WTC11 (cell line): Measurements from ENCODE around the gene TM9SF1.

ENCODE experiments used
- AR ChIP-seq: fragments of 250-450 bp; sonication (Bioruptor Pico); IDR thresholded peaks from 2 replicates; pipeline ENCODE4 v1.9.0; 2021; ENCODE audit warnings: mild to moderate bottlenecking
- ATF2 ChIP-seq: sonication (generic); formaldehyde crosslinking; IDR thresholded peaks from 2 replicates; pipeline ENCODE4 v1.8.1; 2022; ENCODE audit warnings: low read depth, missing genetic modification reagents, borderline replicate concordance
- CTCF ChIP-seq: fragments of 200-600 bp; IDR thresholded peaks from 2 replicates; pipeline ENCODE4 v1.8.0; 2022; ENCODE audit warnings: antibody characterized with exemption
- FOXJ3 ChIP-seq: sonication (generic); formaldehyde crosslinking; IDR thresholded peaks from 2 replicates; pipeline ENCODE4 v1.9.0; 2021; ENCODE audit warnings: missing genetic modification reagents, mild to moderate bottlenecking, borderline replicate concordance
- FOXK1 ChIP-seq: sonication (generic); formaldehyde crosslinking; IDR thresholded peaks from 2 replicates; pipeline ENCODE4 v1.8.0; 2022; ENCODE audit warnings: mild to moderate bottlenecking, moderate library complexity, missing genetic modification reagents
- GABPB1 ChIP-seq: sonication (generic); formaldehyde crosslinking; IDR thresholded peaks from 2 replicates; pipeline ENCODE4 v1.8.1; 2023; ENCODE audit warnings: mild to moderate bottlenecking, missing genetic modification reagents
- GTF2I ChIP-seq: fragments of 250-450 bp; sonication (Bioruptor Pico); conservative IDR thresholded peaks from 2 replicates; pipeline ENCODE4 v1.4.0; 2021; ENCODE audit warnings: mild to moderate bottlenecking
- KAT7 ChIP-seq: sonication (generic); formaldehyde crosslinking; IDR thresholded peaks from 2 replicates; pipeline ENCODE4 v1.8.1; 2023; ENCODE audit warnings: missing genetic modification reagents, mild to moderate bottlenecking, borderline replicate concordance
- MAX ChIP-seq: sonication (generic); formaldehyde crosslinking; IDR thresholded peaks from 2 replicates; pipeline ENCODE4 v1.8.0; 2022; ENCODE audit warnings: mild to moderate bottlenecking, missing genetic modification reagents
- NFE2L1 ChIP-seq: sonication (generic); formaldehyde crosslinking; IDR thresholded peaks from 2 replicates; pipeline ENCODE4 v1.8.1; 2023; ENCODE audit warnings: missing genetic modification reagents
- TCF7 ChIP-seq: sonication (generic); formaldehyde crosslinking; IDR thresholded peaks from 2 replicates; pipeline ENCODE4 v1.8.0; 2022; ENCODE audit warnings: mild to moderate bottlenecking, low read depth, missing genetic modification reagents, moderate library complexity
- TP53 ChIP-seq: sonication (generic); formaldehyde crosslinking; IDR thresholded peaks from 2 replicates; pipeline ENCODE4 v1.8.1; 2023; ENCODE audit warnings: mild to moderate bottlenecking, missing genetic modification reagents

GRCh38 chr14:24160850-24161804, 34.1 kb downstream of the TM9SF1 start, which contains the start of gene IRF9:
- TF ChIP-seq FOXJ3 (CRISPR knock-in tag) (no peak), GABPB1 (peak; percentile 96), MAX (CRISPR knock-in tag) (peak; percentile 50; the same call in 1 of the 2 replicates), TP53 (no peak), CTCF (peak; percentile 91), GTF2I (CRISPR knock-in tag) (no peak), TCF7 (CRISPR knock-in tag) (no peak), NFE2L1 (no peak), KAT7 (CRISPR knock-in tag) (no peak), AR (CRISPR knock-in tag) (no peak), FOXK1 (CRISPR knock-in tag) (no peak), ATF2 (CRISPR knock-in tag) (no peak)
